ENCODE measurements around the gene RAB11FIP3. TPM values are rescaled to one million over a fixed set of nuclear protein-coding genes. Genes with fewer than 3 reads are reported as not detected.
A peak's percentile ranks its signal among the peaks of the same experiment; 100 is the strongest.

Gene RAB11FIP3
- total RNA-seq, 1 donor = 14.7 TPM

DNA sequence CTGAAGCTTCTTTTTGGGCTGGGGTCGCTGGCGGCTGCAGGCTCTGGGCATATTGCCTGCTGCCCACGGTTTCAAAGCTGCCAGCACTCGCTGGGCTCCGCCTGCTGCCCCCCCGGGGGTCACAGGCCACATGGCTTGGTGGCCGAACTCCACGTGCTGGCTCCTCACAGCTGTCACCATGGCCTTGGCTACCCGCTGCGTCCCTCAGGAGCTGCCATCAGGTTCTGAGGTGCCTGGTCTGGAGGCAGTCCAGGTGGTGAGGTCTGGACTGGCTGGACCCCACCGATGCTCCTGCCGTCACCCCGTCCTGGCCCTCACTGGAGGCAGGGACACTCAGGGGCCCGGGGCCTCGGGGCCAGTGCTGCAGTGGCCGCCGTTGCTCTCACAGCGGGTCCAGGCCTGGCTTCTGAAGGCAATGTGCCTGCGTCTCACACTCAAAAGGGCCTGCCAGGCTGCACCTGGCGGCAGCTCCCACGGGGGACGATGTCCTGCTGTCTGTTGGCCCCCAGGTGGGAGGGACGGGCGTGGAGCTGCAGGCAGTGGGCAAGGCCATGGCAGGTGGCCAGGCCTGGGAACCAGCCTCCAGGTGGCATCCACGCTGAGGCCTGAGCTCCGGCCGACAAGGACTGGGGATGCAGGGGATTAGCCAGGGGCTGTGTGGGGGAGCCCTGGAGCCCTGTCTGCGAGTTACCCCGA, 115.3 kb downstream of the RAB11FIP3 start:
- no peak for DNase-seq (ENCODE audit: low read depth)
- TF ChIP-seq, protein P1, sequence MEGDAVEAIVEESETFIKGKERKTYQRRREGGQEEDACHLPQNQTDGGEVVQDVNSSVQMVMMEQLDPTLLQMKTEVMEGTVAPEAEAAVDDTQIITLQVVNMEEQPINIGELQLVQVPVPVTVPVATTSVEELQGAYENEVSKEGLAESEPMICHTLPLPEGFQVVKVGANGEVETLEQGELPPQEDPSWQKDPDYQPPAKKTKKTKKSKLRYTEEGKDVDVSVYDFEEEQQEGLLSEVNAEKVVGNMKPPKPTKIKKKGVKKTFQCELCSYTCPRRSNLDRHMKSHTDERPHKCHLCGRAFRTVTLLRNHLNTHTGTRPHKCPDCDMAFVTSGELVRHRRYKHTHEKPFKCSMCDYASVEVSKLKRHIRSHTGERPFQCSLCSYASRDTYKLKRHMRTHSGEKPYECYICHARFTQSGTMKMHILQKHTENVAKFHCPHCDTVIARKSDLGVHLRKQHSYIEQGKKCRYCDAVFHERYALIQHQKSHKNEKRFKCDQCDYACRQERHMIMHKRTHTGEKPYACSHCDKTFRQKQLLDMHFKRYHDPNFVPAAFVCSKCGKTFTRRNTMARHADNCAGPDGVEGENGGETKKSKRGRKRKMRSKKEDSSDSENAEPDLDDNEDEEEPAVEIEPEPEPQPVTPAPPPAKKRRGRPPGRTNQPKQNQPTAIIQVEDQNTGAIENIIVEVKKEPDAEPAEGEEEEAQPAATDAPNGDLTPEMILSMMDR (IDR thresholded peaks at IDR 0.05; ENCODE audit: insufficient read depth, low read length) = no peak
- no peak overlapping the region for H3K4me3 ChIP-seq (ENCODE audit: low read depth, low read length)

GRCh38 chr16:543301-544164, 118.1 kb downstream of the RAB11FIP3 start:
- H3K4me3 ChIP-seq (ENCODE audit: low read depth, low read length) = no peak overlapping the region
- no peak for DNase-seq (ENCODE audit: low read depth)
- TF ChIP-seq, protein P1 (IDR thresholded peaks at IDR 0.05; ENCODE audit: insufficient read depth, low read length) = no peak

GRCh38 chr16:544517-544916, 119.1 kb downstream of the RAB11FIP3 start:
- DNase-seq (ENCODE audit: low read depth) = no peak
- H3K4me3 ChIP-seq (ENCODE audit: low read depth, low read length) = no peak overlapping the region
- TF ChIP-seq, protein P1 (IDR thresholded peaks at IDR 0.05; ENCODE audit: insufficient read depth, low read length) = no peak

GRCh38 chr16:546909-547770, 121.7 kb downstream of the RAB11FIP3 start:
- DNase-seq (ENCODE audit: low read depth) = peak; percentile 57
- TF ChIP-seq, protein P1 (IDR thresholded peaks at IDR 0.05; ENCODE audit: insufficient read depth, low read length) = peak; percentile 64
- no peak overlapping the region for H3K4me3 ChIP-seq (ENCODE audit: low read depth, low read length)

DNA sequence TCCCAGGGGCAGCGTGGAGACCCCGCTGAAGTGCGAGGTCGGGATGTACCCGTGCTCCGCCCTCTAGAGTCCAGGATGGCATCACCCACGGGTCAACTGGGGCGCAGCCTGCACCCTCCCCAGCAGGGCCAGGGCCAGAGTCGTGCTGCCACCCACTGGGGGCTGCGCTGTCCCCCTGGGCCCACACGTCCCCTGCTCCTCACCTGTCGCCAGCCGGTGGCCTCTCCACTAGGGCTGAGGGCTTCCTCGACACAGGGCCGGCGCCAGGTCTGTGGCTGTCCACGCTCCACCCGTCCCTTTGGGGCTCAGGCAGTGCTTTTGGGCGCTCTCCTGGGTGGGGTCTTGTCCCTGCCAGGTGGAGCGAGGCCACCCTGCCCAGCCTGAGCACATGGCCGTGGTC, 123.1 kb downstream of the RAB11FIP3 start:
- H3K4me3 ChIP-seq (ENCODE audit: low read depth, low read length) = no peak overlapping the region
- TF ChIP-seq, protein P1 (IDR thresholded peaks at IDR 0.05; ENCODE audit: insufficient read depth, low read length) = no peak
- DNase-seq (ENCODE audit: low read depth) = no peak

- DNase-seq (ENCODE audit: low read depth) = no peak
- H3K4me3 ChIP-seq (ENCODE audit: low read depth, low read length) = no peak overlapping the region
- TF ChIP-seq, protein P1 (IDR thresholded peaks at IDR 0.05; ENCODE audit: insufficient read depth, low read length) = no peak
Observed at GRCh38 chr16:549544-550263, 124.3 kb downstream of the RAB11FIP3 start.

Data from fibroblast of the aortic adventitia (primary cell).